Aorta (tissue), 5 donors: Measurements from ENCODE around the gene PTPRM. TPM values are rescaled to one million over a fixed set of nuclear protein-coding genes. Genes with fewer than 3 reads are reported as not detected.
A peak's percentile ranks its signal among the peaks of the same experiment; 100 is the strongest.

Source experiments
- ATAC-seq: fragments of 200-7000 bp; cut with Tn5 transposase; one replicate; pipeline ENCODE4 v1.9.1; 2022; ENCODE audit warnings: moderate library complexity; ENCODE audit not compliant: low FRiP score
- DNase-seq, 2 donors: peaks; one replicate each; pipeline ENCODE4 v3.0.0-alpha.2; 2020
- H3K27ac ChIP-seq, 2 donors: one replicate each; pipeline ENCODE4 v1.5.1; 2013; ENCODE audit warnings: low read length in 2 of 2, mild to moderate bottlenecking in 2 of 2, moderate library complexity in 2 of 2, control low read depth in 1 of 2, inconsistent platforms in 1 of 2, low read depth in 1 of 2
- H3K27me3 ChIP-seq, 2 donors: one replicate each; pipeline ENCODE4 v1.6.1; 2013; ENCODE audit warnings: control low read depth in 1 of 2, low read length in 1 of 2, mild to moderate bottlenecking in 1 of 2, moderate library complexity in 1 of 2; ENCODE audit not compliant: insufficient read depth in 2 of 2, control insufficient read depth in 1 of 2
- H3K36me3 ChIP-seq, 2 donors: one replicate each; pipeline ENCODE4 v1.6.1; 2013; ENCODE audit warnings: control low read depth in 1 of 2, low read length in 1 of 2, mild to moderate bottlenecking in 1 of 2; ENCODE audit not compliant: insufficient read depth in 2 of 2, control insufficient read depth in 1 of 2
- H3K4me1 ChIP-seq, 2 donors: one replicate each; pipeline ENCODE4 v1.6.1; 2013; ENCODE audit warnings: low read length in 2 of 2, control low read depth in 1 of 2, mild to moderate bottlenecking in 1 of 2, moderate library complexity in 1 of 2; ENCODE audit not compliant: insufficient read depth in 2 of 2, control insufficient read depth in 1 of 2
- H3K4me3 ChIP-seq, 2 donors: one replicate each; pipeline ENCODE4 v1.5.1; 2013; ENCODE audit warnings: low read length in 2 of 2, control low read depth in 1 of 2, mild to moderate bottlenecking in 1 of 2
- H3K9me3 ChIP-seq: one replicate; pipeline ENCODE4 v1.6.1; 2013; ENCODE audit warnings: mild to moderate bottlenecking, low read length; ENCODE audit not compliant: control insufficient read depth
- WGBS, 2 donors: extraction: QIAGEN DNeasy Blood & Tissue Kit; methylation state at CpG; one replicate each; pipeline ENCODE4 v1.1.7; 2013; 5-methylcytosine and 5-hydroxymethylcytosine counted together
- intact Hi-C, 2 donors: fragments of 100-400 bp; cut with DNase I; formaldehyde crosslinking; loops; one replicate each; pipeline versions ENCODE4 v1.14.2 to v1.15.0; 2022
- polyA plus RNA-seq, 2 donors: library from polyadenylated mRNA; stranded (reverse); fragments of 200-250 nt; gene quantifications; one replicate each; pipeline ENCODE4 v1.2.3, GENCODE V29; 2013
- total RNA-seq, 2 donors: library from RNA; stranded (reverse); fragmentation: NEBNext Ultra II Directional; extraction: Animal tissue kit (Norgen Biotek cat#: 25700); gene quantifications; one replicate each; pipeline ENCODE4 v1.2.1, GENCODE V29; 2021
- donor health status: healthy with polysubstance abuse.
- donor health status: Bipolar disorder and iron deficiency.
- donor health status: DM: no; HTN: no; CAD: no.
- donor health status: DM: no; HTN: no; CAD: no.
- donor health status: DM: yes; HTN: yes; CAD: no.

PTPRM gene
- total and polyA plus RNA-seq, 4 donors: 10.6 to 98.9 (median 65.6) TPM

DNA sequence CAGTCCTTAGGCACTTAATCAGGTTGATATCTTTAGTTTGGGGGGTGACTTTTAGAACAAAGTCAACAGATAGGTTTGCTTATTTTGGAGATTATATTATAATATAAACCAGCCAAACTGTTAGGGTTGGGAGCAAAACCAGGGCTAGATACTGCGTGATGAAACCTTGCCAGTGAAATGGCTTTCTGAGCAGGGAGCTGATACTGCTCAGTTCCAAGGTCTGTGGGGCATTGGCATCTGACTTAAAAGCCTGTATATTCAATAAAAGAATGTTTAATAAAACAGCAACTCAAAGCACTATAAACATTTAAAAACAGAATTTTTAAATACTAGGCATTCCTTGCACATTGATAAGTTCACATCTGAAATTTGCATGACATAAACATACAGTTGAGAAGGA, 19.3 kb downstream of the PTPRM start:
- WGBS, 2 donors: 21 to 37% methylated on average over 1 of the region's 1 CpG
- intact Hi-C loops: no loop called here
- Histone ChIP-seq H3K4me3 (no peak overlapping the region), H3K36me3 (no peaks in the 10 kb centered on the region), H3K27ac (no peak overlapping the region), H3K4me1 (peaks cover 3 to 6% of the 10 kb centered on the region in 2 donors), H3K27me3 (no peaks in the 10 kb centered on the region), H3K9me3 (no peaks in the 10 kb centered on the region)
- DNase-seq: no peak
- ATAC-seq: no peak

DNA sequence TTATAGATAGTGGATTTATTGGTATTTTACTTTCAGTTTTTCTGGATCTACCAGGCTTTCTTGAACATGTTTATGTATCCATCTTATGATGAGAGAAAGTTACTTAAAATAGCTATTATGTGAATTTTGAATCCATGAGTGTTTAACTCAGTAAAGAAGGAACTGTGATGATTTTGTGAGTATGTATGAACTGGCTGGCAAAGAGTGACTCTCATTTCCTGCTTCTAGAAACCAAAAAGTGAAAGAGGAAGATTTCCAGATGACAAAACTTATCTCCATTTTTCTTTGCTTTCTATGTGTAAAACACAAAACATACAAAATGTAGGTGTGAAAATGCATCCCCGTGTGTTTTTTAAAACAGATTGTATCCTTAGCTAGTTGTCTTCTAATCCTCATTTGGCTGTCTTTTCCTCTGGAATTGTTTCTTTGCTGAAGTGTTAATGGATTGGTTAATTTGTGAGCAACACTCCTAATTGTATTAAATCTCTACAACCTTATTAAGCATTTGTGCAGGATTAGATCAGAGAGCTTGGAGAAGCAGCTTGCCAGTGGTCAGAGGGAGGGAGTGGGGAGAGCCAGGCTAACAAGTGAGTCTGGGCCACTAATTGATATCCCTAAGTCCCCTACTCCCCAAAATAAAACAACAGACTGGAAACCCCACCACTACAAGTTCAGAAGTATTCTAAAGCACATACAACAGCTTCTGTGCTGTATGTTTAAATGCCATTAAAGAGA, 23.9 kb downstream of the PTPRM start:
- Histone ChIP-seq H3K9me3 (no peaks in the 10 kb centered on the region), H3K4me1 (peaks cover 0 to 2% of the 10 kb centered on the region in 2 donors), H3K27ac (no peak overlapping the region), H3K36me3 (no peaks in the 10 kb centered on the region), H3K27me3 (no peaks in the 10 kb centered on the region), H3K4me3 (no peak overlapping the region)
- intact Hi-C loops: no loop called here
- ATAC-seq (no peak), DNase-seq (no peak)
- WGBS, 2 donors: 62 to 77% methylated on average over 1 of the region's 1 CpG

DNA sequence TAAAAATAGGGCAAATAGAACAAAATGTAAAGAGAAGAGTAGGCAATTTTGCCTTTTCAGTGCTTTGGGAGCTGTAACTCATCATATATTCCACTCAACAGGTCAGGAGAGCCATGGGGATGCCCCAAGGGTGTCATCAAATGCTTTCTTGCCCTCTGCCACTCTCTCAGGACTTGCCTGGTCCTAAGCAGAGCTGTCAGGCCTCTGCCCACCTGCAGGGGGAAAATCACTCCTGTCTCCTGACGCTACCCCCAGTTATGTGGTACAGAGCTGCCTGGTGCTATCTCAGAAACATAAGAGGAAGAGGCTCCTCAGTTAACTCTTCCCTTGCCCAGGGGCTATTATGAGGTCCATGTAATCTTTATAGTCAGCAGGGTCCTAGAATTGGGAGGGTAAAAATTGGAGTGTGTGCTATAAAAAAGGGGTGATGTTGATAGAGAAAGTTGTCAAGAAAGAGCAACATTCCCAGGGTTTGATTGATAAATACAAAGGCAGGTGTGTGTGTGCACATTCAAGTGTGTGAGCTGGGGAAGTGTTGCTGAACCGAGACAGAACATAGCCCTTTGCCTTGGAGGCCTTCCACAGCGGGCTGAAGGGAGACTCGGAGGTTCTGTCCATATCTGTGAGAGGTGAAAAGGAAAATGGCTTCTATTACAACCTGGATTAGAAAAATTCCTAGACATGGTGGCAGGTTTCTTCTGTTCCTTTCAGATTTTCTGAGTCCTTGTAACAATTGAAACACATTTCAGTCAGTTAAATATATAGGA, 25.4 kb downstream of the PTPRM start:
- Histone ChIP-seq H3K4me1 (peaks cover 0 to 3% of the 10 kb centered on the region in 2 donors), H3K4me3 (no peak overlapping the region), H3K36me3 (no peaks in the 10 kb centered on the region), H3K27me3 (no peaks in the 10 kb centered on the region), H3K9me3 (no peaks in the 10 kb centered on the region), H3K27ac (no peak overlapping the region)
- intact Hi-C loops: no loop called here
- ATAC-seq (no peak), DNase-seq (no peak)
- whole genome bisulfite sequencing, 2 donors: 76 to 93% methylated on average over 4 of the region's 4 CpGs

DNA sequence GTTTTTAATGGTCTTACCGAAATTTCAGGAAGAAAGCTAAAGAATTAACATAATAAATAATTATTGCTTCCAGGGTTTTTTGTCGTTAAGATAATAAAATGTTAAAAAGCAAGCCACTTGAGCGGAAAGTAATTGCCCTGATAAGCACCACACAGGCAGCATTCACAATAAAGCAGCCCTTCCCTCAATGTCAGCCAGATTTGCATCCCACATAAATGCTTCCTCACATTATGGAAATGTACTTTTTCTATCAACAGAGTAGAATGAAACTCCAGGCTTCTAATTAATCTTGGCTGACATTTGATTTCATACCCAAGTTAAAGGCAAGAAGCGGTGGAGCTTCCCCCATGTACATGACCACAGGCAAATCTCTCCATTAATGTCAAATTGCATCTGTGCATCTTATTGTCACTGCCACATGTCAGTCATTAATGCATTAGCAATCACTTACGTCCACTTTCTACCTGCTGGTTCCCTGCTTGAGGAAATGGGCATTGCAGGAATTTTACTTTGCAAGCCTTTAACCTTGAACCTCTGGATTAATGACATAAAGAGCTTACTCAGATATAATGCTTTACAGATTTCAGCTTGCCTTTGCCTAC, 26.2 kb downstream of the PTPRM start:
- ATAC-seq (no peak), DNase-seq (no peak)
- Histone ChIP-seq H3K9me3 (no peaks in the 10 kb centered on the region), H3K27me3 (no peaks in the 10 kb centered on the region), H3K4me1 (peaks cover 0 to 3% of the 10 kb centered on the region in 2 donors), H3K36me3 (no peaks in the 10 kb centered on the region), H3K4me3 (no peak overlapping the region), H3K27ac (no peak overlapping the region)
- intact Hi-C loops: no loop called here
- WGBS, 2 donors: 89 to 95% methylated on average over 5 of the region's 5 CpGs

DNA sequence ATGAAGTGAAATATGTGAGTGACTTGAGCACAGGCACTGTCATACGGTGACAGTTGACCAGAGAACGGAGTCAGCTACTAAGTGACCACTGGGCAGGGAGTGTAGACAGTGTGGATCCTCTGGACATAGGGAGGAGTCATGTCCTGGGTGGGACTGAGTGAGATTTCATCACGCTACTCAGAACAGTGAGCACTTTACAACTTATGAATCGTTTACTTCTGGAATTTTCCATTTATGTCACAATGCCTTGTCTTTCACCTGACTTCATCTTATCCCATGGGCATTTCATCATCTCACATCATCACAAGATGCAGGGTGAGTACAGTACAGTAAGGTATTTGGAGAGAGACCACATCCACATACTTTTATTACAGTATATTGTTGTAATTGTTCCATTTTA, 29.0 kb downstream of the PTPRM start:
- Histone ChIP-seq H3K27ac (no peak overlapping the region), H3K4me1 (peaks cover 0 to 3% of the 10 kb centered on the region in 2 donors), H3K36me3 (no peaks in the 10 kb centered on the region), H3K4me3 (no peak overlapping the region), H3K9me3 (no peaks in the 10 kb centered on the region), H3K27me3 (no peaks in the 10 kb centered on the region)
- no peak for DNase-seq
- WGBS, 2 donors: 91 to 93% methylated on average over 4 of the region's 4 CpGs
- intact Hi-C loops: no loop called here
- ATAC-seq: no peak

DNA sequence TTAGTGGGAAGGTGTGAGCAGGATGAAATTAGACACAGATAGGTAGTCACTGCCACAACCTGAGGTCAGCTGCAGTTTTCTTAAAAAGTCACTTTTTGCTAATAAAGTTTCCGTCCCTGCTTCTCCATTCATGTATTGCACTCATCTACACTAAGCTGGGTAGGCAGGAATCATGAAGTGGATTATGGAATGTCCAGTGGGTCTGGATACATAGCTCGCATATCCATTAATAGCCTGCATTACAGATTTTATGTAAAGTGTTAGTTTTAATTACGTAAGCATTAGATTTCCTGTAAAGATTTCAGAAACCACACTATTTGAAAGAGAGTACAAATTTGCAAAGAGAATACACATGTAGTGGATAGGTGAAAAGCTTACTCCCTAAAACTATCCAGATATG, 30.4 kb downstream of the PTPRM start:
- Histone ChIP-seq H3K27me3 (no peaks in the 10 kb centered on the region), H3K4me1 (peaks cover 0 to 1% of the 10 kb centered on the region in 2 donors), H3K36me3 (no peaks in the 10 kb centered on the region), H3K4me3 (no peak overlapping the region), H3K27ac (no peak overlapping the region), H3K9me3 (no peaks in the 10 kb centered on the region)
- ATAC-seq (no peak), DNase-seq (no peak)
- intact Hi-C loops: no loop called here
- 94 to 97% methylated on average over 3 of the region's 3 CpGs for WGBS, 2 donors

DNA sequence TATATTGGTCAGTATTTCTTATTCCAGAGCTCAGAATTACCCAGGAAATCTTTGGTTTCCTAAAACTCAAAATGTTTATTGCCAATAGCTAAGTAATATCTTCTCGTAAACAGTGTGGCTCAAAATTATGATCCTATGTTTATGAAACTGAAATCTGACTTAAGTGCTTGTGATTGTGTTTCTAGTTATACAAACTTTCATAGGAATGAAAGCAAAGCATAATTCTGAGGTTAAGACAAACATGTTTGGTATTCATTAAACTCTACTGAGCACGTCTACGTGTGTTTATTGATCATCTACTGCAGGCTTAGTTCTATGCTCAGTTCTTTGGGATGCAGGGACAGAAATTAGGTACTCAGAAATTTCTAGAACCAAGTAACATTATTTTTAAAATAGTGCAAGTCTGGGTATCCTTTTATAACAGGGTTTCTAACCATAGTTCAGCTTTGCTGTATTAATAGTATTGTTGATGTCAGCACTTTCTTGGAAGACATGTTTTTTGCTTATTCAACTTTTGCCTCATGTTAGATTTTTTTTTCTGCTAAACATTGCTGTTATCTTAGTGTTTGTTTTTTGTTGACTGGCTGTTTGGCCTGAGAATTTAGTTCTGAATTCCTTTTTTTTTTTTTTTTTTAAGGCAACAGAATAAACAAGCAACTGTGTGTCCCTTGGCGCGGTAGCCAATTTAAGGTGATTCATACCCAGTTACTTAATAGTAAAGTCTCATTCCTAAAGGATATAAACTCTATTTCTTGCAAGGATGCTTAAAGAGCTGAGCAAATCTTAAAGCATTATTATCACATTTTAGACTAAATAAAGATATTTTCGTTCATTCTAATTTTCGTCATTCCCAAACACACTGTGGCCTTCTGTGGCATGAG, 31.3 kb downstream of the PTPRM start:
- peaks cover 0 to 1% of the 10 kb centered on the region in 2 donors for H3K4me1 ChIP-seq
- intact Hi-C loops: no loop called here
- H3K9me3 ChIP-seq: no peaks in the 10 kb centered on the region
- DNase-seq (no peak), ATAC-seq (no peak)
- H3K36me3 ChIP-seq: no peaks in the 10 kb centered on the region
- no peak overlapping the region for H3K4me3 ChIP-seq
- 65% methylated on average over 7 of the region's 7 CpGs for WGBS, 2 donors
- peak overlapping the region in 1 of 2 donors; percentile 23 for H3K27ac ChIP-seq
- H3K27me3 ChIP-seq: no peaks in the 10 kb centered on the region

DNA sequence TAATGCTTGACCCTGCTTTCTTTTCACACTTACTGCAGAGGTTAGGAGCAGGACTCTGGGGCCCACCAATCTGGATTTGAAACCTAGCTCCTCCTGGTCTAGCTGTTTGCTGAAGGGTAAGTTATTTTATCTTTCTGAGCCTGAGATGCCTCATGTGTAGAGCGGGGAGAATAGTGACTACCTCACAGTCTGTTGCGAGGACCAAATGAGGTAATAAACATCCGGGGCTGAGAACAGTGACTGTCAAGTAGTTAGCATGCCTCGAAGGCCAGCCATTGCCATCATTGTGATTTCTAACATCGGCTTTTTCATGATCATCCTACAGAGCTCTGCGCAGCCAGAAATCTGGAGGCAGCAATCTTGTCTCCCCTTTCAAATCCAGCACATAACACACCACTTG, 32.9 kb downstream of the PTPRM start:
- H3K4me3 ChIP-seq: no peak overlapping the region
- ATAC-seq (no peak), DNase-seq (no peak)
- intact Hi-C loops: loop anchor here in 1 of 2 donors (10.0 kb wide), 1 partner anchor 145 kb away; no protein-coding TSS in a partner anchor
- no peaks in the 10 kb centered on the region for H3K36me3 ChIP-seq
- H3K4me1 ChIP-seq: peaks cover 0 to 1% of the 10 kb centered on the region in 2 donors
- H3K27ac ChIP-seq: peak overlapping the region in 1 of 2 donors; percentile 37
- H3K27me3 ChIP-seq: no peaks in the 10 kb centered on the region
- H3K9me3 ChIP-seq: no peaks in the 10 kb centered on the region
- WGBS, 2 donors: 93% methylated on average over 6 of the region's 6 CpGs
